Nephron progenitor cell (in vitro differentiated cells): ENCODE results near the gene PFDN5.
"Not testable (repeated sequence)": the region's sequence is repeated elsewhere in the genome, so short reads cannot be mapped to it uniquely, and the experiment has no call there.

Source experiments
- DNase-seq: peaks from one replicate; pipeline ENCODE4 v3.0.0; 2021
- H3K27ac Mint-ChIP-seq: 2 replicates; pipeline ENCODE4 v1.8.0; 2021; ENCODE audit warnings: mild to moderate bottlenecking, moderate library complexity, mixed read lengths
- H3K27me3 Mint-ChIP-seq: 2 replicates; pipeline ENCODE4 v1.8.0; 2021; ENCODE audit warnings: mild to moderate bottlenecking, low read depth, mixed read lengths; ENCODE audit not compliant: poor library complexity
- H3K36me3 Mint-ChIP-seq: 2 replicates; pipeline ENCODE4 v1.8.0; 2021; ENCODE audit warnings: low read depth, mixed read lengths
- H3K4me1 Mint-ChIP-seq: 2 replicates; pipeline ENCODE4 v1.8.0; 2021; ENCODE audit warnings: mixed read lengths
- H3K4me3 Mint-ChIP-seq: 2 replicates; pipeline ENCODE4 v1.8.0; 2021; ENCODE audit warnings: mild to moderate bottlenecking, moderate library complexity, mixed read lengths
- H3K9me3 Mint-ChIP-seq: 2 replicates; pipeline ENCODE4 v1.8.0; 2021; ENCODE audit warnings: mild to moderate bottlenecking, moderate library complexity, mixed read lengths
- TF ChIP-seq, protein P1 (sequence below): fragments of 200-600 bp; sonication (generic); IDR thresholded peaks from 2 replicates; pipeline ENCODE4 v1.5.0; 2021; ENCODE audit warnings: antibody characterized with exemption

The PFDN5 gene

DNA sequence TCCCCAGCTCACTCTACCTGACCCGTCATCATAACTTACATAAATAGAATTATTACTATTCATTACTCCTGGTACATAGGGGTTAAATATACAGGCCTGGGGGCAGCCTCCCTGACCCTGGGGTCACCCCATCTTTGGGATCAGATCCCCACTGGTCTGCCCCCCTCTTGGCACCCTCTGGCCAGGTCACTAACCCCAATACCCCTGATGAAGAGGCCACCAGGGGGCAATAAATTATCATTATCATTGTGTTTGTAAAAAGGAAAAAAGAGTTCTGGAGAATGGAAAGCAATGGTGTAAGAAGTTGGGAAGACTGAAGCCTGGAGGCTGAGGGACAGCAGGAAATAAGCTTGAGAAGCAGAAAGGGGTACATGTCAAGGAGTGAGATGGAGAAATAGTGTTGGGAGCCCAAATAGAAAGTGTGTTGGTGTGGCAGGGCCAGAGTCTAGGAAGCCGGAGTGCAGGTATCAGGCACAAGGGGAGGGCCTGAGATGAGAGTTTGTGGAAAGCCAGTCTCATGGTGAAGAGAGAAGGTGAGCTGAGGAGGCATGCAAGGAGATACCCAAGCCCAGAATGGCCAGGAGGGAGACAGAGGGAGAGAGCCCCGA lies 32.2 kb downstream of the PFDN5 start:
- peak overlapping the region; percentile 27 for H3K27ac Mint-ChIP-seq
- H3K27me3 Mint-ChIP-seq = peaks cover 9% of the 10 kb centered on the region
- DNase-seq = no peak
- no peaks in the 10 kb centered on the region for H3K36me3 Mint-ChIP-seq
- H3K4me3 Mint-ChIP-seq = peak overlapping the region; percentile 84
- H3K4me1 Mint-ChIP-seq = peaks cover 55% of the 10 kb centered on the region
- TF ChIP-seq, protein P1, sequence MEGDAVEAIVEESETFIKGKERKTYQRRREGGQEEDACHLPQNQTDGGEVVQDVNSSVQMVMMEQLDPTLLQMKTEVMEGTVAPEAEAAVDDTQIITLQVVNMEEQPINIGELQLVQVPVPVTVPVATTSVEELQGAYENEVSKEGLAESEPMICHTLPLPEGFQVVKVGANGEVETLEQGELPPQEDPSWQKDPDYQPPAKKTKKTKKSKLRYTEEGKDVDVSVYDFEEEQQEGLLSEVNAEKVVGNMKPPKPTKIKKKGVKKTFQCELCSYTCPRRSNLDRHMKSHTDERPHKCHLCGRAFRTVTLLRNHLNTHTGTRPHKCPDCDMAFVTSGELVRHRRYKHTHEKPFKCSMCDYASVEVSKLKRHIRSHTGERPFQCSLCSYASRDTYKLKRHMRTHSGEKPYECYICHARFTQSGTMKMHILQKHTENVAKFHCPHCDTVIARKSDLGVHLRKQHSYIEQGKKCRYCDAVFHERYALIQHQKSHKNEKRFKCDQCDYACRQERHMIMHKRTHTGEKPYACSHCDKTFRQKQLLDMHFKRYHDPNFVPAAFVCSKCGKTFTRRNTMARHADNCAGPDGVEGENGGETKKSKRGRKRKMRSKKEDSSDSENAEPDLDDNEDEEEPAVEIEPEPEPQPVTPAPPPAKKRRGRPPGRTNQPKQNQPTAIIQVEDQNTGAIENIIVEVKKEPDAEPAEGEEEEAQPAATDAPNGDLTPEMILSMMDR = no peak
- H3K9me3 Mint-ChIP-seq = no peaks in the 10 kb centered on the region

DNA sequence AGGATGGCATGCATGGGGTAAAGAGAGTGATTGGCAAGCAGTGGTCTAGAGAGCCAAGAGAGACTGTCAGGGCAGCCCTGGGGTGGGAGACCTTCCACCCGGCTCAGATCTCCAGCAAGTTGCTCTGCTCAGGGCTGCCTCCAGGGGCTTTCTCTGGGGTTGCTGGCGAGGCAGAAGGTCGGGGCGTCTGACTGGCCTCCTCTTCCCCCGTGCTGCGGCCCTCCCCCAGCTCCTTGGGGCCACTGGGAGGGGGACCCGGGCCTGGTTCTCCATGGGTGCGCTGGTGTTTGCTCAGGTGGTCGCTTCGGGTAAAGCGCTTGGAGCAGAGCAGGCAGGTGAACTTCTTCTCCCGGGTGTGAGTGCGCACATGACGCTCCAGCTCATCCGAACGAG lies 32.7 kb downstream of the PFDN5 start:
- Mint-ChIP-seq H3K4me1 (peaks cover 54% of the 10 kb centered on the region), H3K9me3 (no peaks in the 10 kb centered on the region), H3K36me3 (no peaks in the 10 kb centered on the region), H3K4me3 (no peak overlapping the region), H3K27ac (no peak overlapping the region), H3K27me3 (peaks cover 9% of the 10 kb centered on the region)
- TF ChIP-seq, protein P1 = peak; percentile 21
- DNase-seq = peak; percentile 33

DNA sequence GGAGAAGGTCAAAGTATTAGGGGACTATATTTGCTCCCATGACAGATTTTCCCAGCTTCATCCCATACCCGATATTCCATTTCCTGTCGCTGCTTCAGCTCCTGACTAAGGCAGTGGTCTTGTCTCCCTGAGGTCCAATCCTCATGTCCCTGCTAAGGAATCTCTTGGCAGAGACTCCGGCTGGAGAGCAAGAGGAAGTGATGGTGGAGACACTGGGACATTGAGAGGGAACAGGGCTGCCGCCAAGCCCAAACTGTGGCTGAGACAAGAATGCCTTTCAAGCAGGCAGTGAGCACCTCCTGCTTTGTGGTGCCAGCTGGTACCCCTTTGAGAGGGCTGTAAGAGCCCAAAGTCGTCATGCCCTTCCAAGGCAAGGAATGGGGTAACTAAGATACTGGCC lies 35.3 kb downstream of the PFDN5 start:
- TF ChIP-seq, protein P1 = no peak
- H3K36me3 Mint-ChIP-seq = no peaks in the 10 kb centered on the region
- no peaks in the 10 kb centered on the region for H3K9me3 Mint-ChIP-seq
- no peak overlapping the region for H3K4me3 Mint-ChIP-seq
- no peak overlapping the region for H3K27ac Mint-ChIP-seq
- peaks cover 66% of the 10 kb centered on the region for H3K4me1 Mint-ChIP-seq
- H3K27me3 Mint-ChIP-seq = peaks cover 20% of the 10 kb centered on the region
- no peak for DNase-seq

DNA sequence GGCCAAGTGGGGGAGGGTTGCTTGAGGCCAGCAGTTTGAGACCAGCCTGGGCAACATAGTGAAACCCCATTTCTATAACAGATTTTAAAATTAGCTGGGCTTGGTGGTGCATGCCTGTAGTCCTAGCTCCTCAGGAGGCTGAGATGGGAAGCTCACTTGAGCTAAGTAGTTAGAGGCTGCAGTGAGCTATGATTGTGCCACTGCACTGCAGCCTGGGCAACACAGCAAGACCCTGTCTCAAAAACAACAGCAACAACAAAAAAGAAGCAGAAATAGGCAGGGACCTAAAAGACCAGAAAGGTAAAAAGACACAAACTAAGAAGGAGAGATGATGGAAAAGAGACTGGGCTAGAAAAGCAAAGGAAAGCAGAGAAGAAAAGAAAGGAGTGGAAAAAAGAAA lies 37.0 kb downstream of the PFDN5 start:
- H3K9me3 Mint-ChIP-seq, DNase-seq, H3K27ac Mint-ChIP-seq, H3K4me3 Mint-ChIP-seq, H3K36me3 Mint-ChIP-seq: not testable (repeated sequence)
- H3K27me3 Mint-ChIP-seq = peaks cover 24% of the 10 kb centered on the region
- peaks cover 67% of the 10 kb centered on the region for H3K4me1 Mint-ChIP-seq

DNA sequence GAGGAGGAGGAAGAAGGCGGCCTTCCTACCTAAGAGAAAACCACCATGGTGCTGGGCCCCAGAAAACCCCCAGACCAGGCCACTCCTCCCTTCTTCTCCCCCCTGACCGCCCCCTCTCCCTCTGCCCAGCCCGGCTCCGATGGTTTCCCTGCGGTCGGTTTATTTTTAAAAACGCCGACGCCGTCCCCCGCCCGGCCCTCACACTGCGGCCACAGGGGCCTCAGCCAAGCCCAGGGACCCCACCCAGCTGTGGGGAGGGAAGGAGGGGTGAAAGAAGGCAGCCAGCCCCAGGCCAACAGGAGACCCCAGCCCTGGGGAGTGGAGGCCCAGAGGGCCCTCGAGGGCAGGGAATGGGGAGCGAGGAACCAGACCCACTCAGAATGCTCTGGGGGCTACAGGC lies 37.4 kb downstream of the PFDN5 start:
- Mint-ChIP-seq H3K4me3 (no peak overlapping the region), H3K27me3 (peaks cover 24% of the 10 kb centered on the region), H3K27ac (no peak overlapping the region), H3K4me1 (peaks cover 67% of the 10 kb centered on the region), H3K36me3 (no peaks in the 10 kb centered on the region), H3K9me3 (no peaks in the 10 kb centered on the region)
- TF ChIP-seq, protein P1 = no peak
- DNase-seq = no peak

DNA sequence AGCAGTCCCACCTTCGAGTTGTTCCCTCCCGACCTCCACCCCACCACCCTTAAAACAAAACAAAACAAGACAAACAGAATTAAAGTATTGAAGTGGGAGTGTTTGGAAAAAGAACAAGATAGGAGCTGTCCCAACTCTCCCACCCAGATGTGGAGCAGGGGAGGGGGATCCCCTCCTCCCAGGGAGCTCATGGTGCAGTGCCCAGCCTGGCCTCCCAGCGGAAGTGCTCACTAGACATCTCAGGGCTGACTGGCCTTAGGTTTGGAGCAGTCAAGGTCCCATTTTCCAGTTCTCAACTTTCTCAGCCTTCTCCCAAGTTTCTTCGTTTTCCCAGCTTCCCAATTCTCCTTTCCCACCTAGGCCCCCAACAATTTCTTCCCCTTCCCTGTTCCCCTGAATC lies 37.9 kb downstream of the PFDN5 start:
- Mint-ChIP-seq H3K27ac (no peak overlapping the region), H3K27me3 (peaks cover 24% of the 10 kb centered on the region), H3K4me1 (peaks cover 67% of the 10 kb centered on the region), H3K36me3 (no peaks in the 10 kb centered on the region), H3K9me3 (no peaks in the 10 kb centered on the region), H3K4me3 (no peak overlapping the region)
- DNase-seq = no peak
- TF ChIP-seq, protein P1 = no peak
